B cell (primary cell): ENCODE results near the gene CABLES1. TPM values are rescaled to one million over a fixed set of nuclear protein-coding genes. Genes with fewer than 3 reads are reported as not detected.
A peak's percentile ranks its signal among the peaks of the same experiment; 100 is the strongest.

ENCODE experiments used
- ATAC-seq: fragments of 200-7000 bp; cut with Tn5 transposase; one replicate; pipeline ENCODE4 v1.10.0; 2021; ENCODE audit warnings: low read depth, mild to moderate bottlenecking, moderate number of reproducible peaks, moderate library complexity
- CTCF ChIA-PET: fragments of 350-600 bp; sonication (Branson Sonifier 250); formaldehyde crosslinking; loops from one replicate; lab custom pipeline; 2021; ENCODE audit warnings: antibody characterized with exemption, inconsistent platforms; lab: Charles Lee
- POLR2A ChIA-PET: fragments of 350-600 bp; sonication (Branson Sonifier 250); formaldehyde crosslinking; loops from one replicate; lab custom pipeline; 2021; ENCODE audit warnings: antibody characterized with exemption; lab: Charles Lee
- DNase-seq: peaks from one replicate; pipeline ENCODE4 v3.0.0; 2013
- H2AFZ ChIP-seq: 2 replicates; pipeline ENCODE4 v1.6.1; 2012; ENCODE audit warnings: mild to moderate bottlenecking, low read depth, low read length; ENCODE audit not compliant: insufficient read depth, poor library complexity, severe bottlenecking
- H3K27ac ChIP-seq, 2 donors: 1 replicate in 1 of 2; 2 replicates in 1 of 2; pipeline ENCODE4 v1.5.1; 2012 to 2013; ENCODE audit warnings: low read length in 2 of 2, mild to moderate bottlenecking in 2 of 2, moderate library complexity in 1 of 2
- H3K27me3 ChIP-seq, 4 experiments: fragments of 200-600 bp in 1 of 4; sonication (generic) in 1 of 4; replicated peaks in 1 of 4; 1 replicate in 2 of 4; 2 replicates in 2 of 4; pipeline versions ENCODE4 v1.6.1 to v1.7.0; 2013 to 2016; ENCODE audit warnings: low read length in 3 of 4, mild to moderate bottlenecking in 2 of 4, mixed read lengths in 1 of 4, moderate library complexity in 1 of 4; ENCODE audit not compliant: insufficient read depth in 4 of 4, control insufficient read depth in 3 of 4; ENCODE audit errors: control extremely low read depth in 1 of 4
- H3K36me3 ChIP-seq, 2 experiments: replicated peaks in 1 of 2; 1 replicate in 1 of 2; 2 replicates in 1 of 2; pipeline versions ENCODE4 v1.6.1 to v1.7.1; 2013; ENCODE audit warnings: low read length in 1 of 2; ENCODE audit not compliant: insufficient read depth in 2 of 2, control insufficient read depth in 1 of 2; ENCODE audit errors: control extremely low read depth in 1 of 2, extremely low read depth in 1 of 2
- H3K4me1 ChIP-seq, 2 donors: fragments of 200-600 bp in 1 of 2; sonication (generic) in 1 of 2; 1 replicate in 1 of 2; 2 replicates in 1 of 2; pipeline versions ENCODE4 v1.5.1 to v1.6.1; 2013 to 2017; ENCODE audit warnings: low read length in 2 of 2; ENCODE audit not compliant: control insufficient read depth in 2 of 2, insufficient read depth in 2 of 2
- H3K4me2 ChIP-seq: replicated peaks from 2 replicates; pipeline ENCODE3; 2012; ENCODE audit warnings: mild to moderate bottlenecking, low read depth, low read length; ENCODE audit not compliant: poor library complexity, severe bottlenecking
- H3K4me3 ChIP-seq, 5 experiments: fragments of 200-600 bp in 1 of 5; sonication (generic) in 1 of 5; 1 replicate in 3 of 5; 2 replicates in 2 of 5; pipeline versions ENCODE4 v1.5.1 to v1.7.0; 2011 to 2016; ENCODE audit warnings: low read length in 4 of 5, mild to moderate bottlenecking in 4 of 5, low read depth in 2 of 5, control low read depth in 1 of 5, moderate library complexity in 1 of 5; ENCODE audit not compliant: insufficient read depth in 1 of 5; ENCODE audit errors: control extremely low read depth in 1 of 5, extremely low read depth in 1 of 5
- H3K79me2 ChIP-seq: fragments of 200-600 bp; sonication (generic); one replicate; pipeline ENCODE4 v1.6.0; 2016; ENCODE audit warnings: low read length; ENCODE audit not compliant: control insufficient read depth, insufficient read depth
- H3K9ac ChIP-seq: fragments of 200-600 bp; sonication (generic); 2 replicates; pipeline ENCODE4 v1.6.1; 2017; ENCODE audit warnings: mild to moderate bottlenecking, low read length, moderate library complexity
- H3K9me3 ChIP-seq, 3 donors: one replicate each; pipeline versions ENCODE4 v1.6.1 to v1.7.1; 2013; ENCODE audit warnings: low read length in 2 of 3; ENCODE audit not compliant: control insufficient read depth in 2 of 3, insufficient read depth in 1 of 3; ENCODE audit errors: control extremely low read depth in 1 of 3
- H4K20me1 ChIP-seq: 2 replicates; pipeline ENCODE4 v1.6.0; 2012; ENCODE audit warnings: mild to moderate bottlenecking, low read length; ENCODE audit not compliant: insufficient read depth, control insufficient read depth, poor library complexity, severe bottlenecking
- H3K27ac Mint-ChIP-seq: one replicate; pipeline ENCODE4 v1.8.0; 2021; ENCODE audit warnings: mixed read lengths
- H3K27me3 Mint-ChIP-seq: one replicate; pipeline ENCODE4 v1.8.0; 2021; ENCODE audit warnings: mixed read lengths
- H3K4me1 Mint-ChIP-seq: one replicate; pipeline ENCODE4 v1.8.0; 2021; ENCODE audit warnings: mixed read lengths
- H3K4me3 Mint-ChIP-seq: one replicate; pipeline ENCODE4 v1.8.0; 2021; ENCODE audit warnings: mixed read lengths
- H3K9me3 Mint-ChIP-seq: one replicate; pipeline ENCODE4 v1.8.0; 2022; ENCODE audit warnings: mixed read lengths; ENCODE audit not compliant: insufficient read depth
- EZH2 ChIP-seq: IDR thresholded peaks from 2 replicates; pipeline ENCODE4 v1.6.1; 2012; ENCODE audit warnings: borderline replicate concordance, low read depth, mild to moderate bottlenecking, moderate library complexity, low read length; ENCODE audit not compliant: insufficient read depth, poor library complexity, severe bottlenecking
- whole genome bisulfite sequencing: methylation state at CpG from one replicate; pipeline ENCODE4 v1.1.5; 2013; ENCODE audit warnings: missing lambda C conversion rate; ENCODE audit not compliant: insufficient coverage; 5-methylcytosine and 5-hydroxymethylcytosine counted together
- intact Hi-C: fragments of 100-400 bp; cut with micrococcal nuclease; formaldehyde crosslinking; loops from one replicate; pipeline ENCODE4 v1.10.0; 2022
- polyA plus RNA-seq: library from polyadenylated mRNA; depleted of rRNA; stranded (reverse); fragments of >200 nt; gene quantifications from 2 replicates; pipeline ENCODE4 v1.2.3, GENCODE V29; 2012
- total RNA-seq, 2 donors: library from RNA; stranded (reverse); fragments of 120-200 nt in 1 of 2; gene quantifications; 1 replicate in 1 of 2; 2 replicates in 1 of 2; pipeline versions ENCODE4 v1.2.3 to v1.2.4, GENCODE V29; 2013 to 2022
- TF ChIP-seq, protein P1 (sequence below): fragments of 200-600 bp; IDR thresholded peaks from one replicate; pipeline ENCODE4 v1.8.0; 2022; ENCODE audit warnings: antibody characterized with exemption, mild to moderate bottlenecking

Gene CABLES1
- total and polyA plus RNA-seq, 2 donors (not counting 1 experiment from before 2014, with no cell fraction given) = 0.30 to 56.3 TPM

- ChIA-PET POLR2A (interaction anchor here (0.9 to 1.5 kb wide), 3 partner anchors 10 to 97 kb away, joined by 3 to 5 read pairs (median 4); no protein-coding TSS in a partner anchor), CTCF (interaction anchor here (1.2 to 1.7 kb wide), 2 partner anchors 31 to 100 kb away, joined by 3 to 6 read pairs; no protein-coding TSS in a partner anchor)
- Histone ChIP-seq H3K36me3 (no peaks in the 10 kb centered on the region), H3K9ac (peak overlapping the region; percentile 24), H3K9me3 (peaks cover 0 to 4% (median 0%) of the 10 kb centered on the region in 3 donors), H3K27me3 (peaks cover 0 to 12% (median 0%) of the 10 kb centered on the region in 4 experiments), H3K27ac (peak overlapping the region; percentile 71 to 78), H3K4me2 (peak overlapping the region; percentile 66), H3K4me3 (peak overlapping the region in 3 of 5 experiments; percentile 4 to 14 (median 5)), H2AFZ (peak overlapping the region; percentile 29), H3K79me2 (no peaks in the 10 kb centered on the region), H4K20me1 (no peaks in the 10 kb centered on the region), H3K4me1 (peaks cover 41 to 47% of the 10 kb centered on the region in 2 donors)
- under 1% methylated on average over 16 of the region's 20 CpGs for whole genome bisulfite sequencing
- H3K4me3 Mint-ChIP-seq = peak overlapping the region; percentile 82
- no peaks in the 10 kb centered on the region for H3K27me3 Mint-ChIP-seq
- peak overlapping the region; percentile 97 for H3K27ac Mint-ChIP-seq
- H3K4me1 Mint-ChIP-seq = peaks cover 66% of the 10 kb centered on the region
- TF ChIP-seq, protein P1, sequence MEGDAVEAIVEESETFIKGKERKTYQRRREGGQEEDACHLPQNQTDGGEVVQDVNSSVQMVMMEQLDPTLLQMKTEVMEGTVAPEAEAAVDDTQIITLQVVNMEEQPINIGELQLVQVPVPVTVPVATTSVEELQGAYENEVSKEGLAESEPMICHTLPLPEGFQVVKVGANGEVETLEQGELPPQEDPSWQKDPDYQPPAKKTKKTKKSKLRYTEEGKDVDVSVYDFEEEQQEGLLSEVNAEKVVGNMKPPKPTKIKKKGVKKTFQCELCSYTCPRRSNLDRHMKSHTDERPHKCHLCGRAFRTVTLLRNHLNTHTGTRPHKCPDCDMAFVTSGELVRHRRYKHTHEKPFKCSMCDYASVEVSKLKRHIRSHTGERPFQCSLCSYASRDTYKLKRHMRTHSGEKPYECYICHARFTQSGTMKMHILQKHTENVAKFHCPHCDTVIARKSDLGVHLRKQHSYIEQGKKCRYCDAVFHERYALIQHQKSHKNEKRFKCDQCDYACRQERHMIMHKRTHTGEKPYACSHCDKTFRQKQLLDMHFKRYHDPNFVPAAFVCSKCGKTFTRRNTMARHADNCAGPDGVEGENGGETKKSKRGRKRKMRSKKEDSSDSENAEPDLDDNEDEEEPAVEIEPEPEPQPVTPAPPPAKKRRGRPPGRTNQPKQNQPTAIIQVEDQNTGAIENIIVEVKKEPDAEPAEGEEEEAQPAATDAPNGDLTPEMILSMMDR = no peak
- no peak for TF ChIP-seq EZH2
- H3K9me3 Mint-ChIP-seq = no peaks in the 10 kb centered on the region
- peak; percentile 76 for ATAC-seq
- DNase-seq = peak; percentile 96
- intact Hi-C loops = loop anchor here (1.0 to 10.0 kb wide), 6 partner anchors 11 to 353 kb away; partner anchors contain the start of genes NPC1, RBBP8 and RMC1
Measured at GRCh38 chr18:23231340-23232021, 96.2 kb downstream of the CABLES1 start.

GRCh38 chr18:23232331-23232730 is 97.0 kb downstream of the CABLES1 start:
- Histone ChIP-seq H3K36me3 (no peaks in the 10 kb centered on the region), H3K4me1 (peaks cover 43 to 50% of the 10 kb centered on the region in 2 donors), H4K20me1 (no peaks in the 10 kb centered on the region), H3K4me3 (no peak overlapping the region), H2AFZ (no peak overlapping the region), H3K4me2 (peak overlapping the region; percentile 66), H3K27me3 (peaks cover 0 to 12% (median 0%) of the 10 kb centered on the region in 4 experiments), H3K79me2 (no peaks in the 10 kb centered on the region), H3K9ac (no peak overlapping the region), H3K9me3 (peaks cover 0 to 4% (median 0%) of the 10 kb centered on the region in 3 donors), H3K27ac (peak overlapping the region in 1 of 2 donors; percentile 64)
- DNase-seq (peak; percentile 57), ATAC-seq (no peak)
- peak overlapping the region; percentile 97 for H3K27ac Mint-ChIP-seq
- H3K9me3 Mint-ChIP-seq = no peaks in the 10 kb centered on the region
- TF ChIP-seq EZH2 = no peak
- TF ChIP-seq, protein P1 = no peak
- intact Hi-C loops = loop anchor here (5.0 to 10.0 kb wide), 2 partner anchors 270 to 352 kb away; partner anchors contain the start of genes NPC1 and RMC1
- ChIA-PET POLR2A (interaction anchor here (0.7 to 1.5 kb wide), 4 partner anchors 9 to 98 kb away, joined by 3 to 5 read pairs (median 4); no protein-coding TSS in a partner anchor), CTCF (interaction anchor here (1.2 to 1.7 kb wide), 2 partner anchors 30 to 101 kb away, joined by 3 to 6 read pairs; no protein-coding TSS in a partner anchor)
- H3K4me1 Mint-ChIP-seq = peaks cover 59% of the 10 kb centered on the region
- peak overlapping the region; percentile 82 for H3K4me3 Mint-ChIP-seq
- 64% methylated on average over 4 of the region's 6 CpGs for WGBS
- H3K27me3 Mint-ChIP-seq = no peaks in the 10 kb centered on the region
